Retinal pigment epithelial cell (primary cell): Measurements from ENCODE around the gene ANKRD62.
A peak's percentile ranks its signal among the peaks of the same experiment; 100 is the strongest.
"Not testable (repeated sequence)": the region's sequence is repeated elsewhere in the genome, so short reads cannot be mapped to it uniquely, and the experiment has no call there.

ENCODE experiments used
- DNase-seq: peaks from one replicate; pipeline ENCODE4 v3.0.0-alpha.2; 2010; ENCODE audit warnings: low read depth
- H3K4me3 ChIP-seq: 2 replicates; pipeline ENCODE4 v1.5.1; 2011; ENCODE audit warnings: mild to moderate bottlenecking, low read length, control low read depth, moderate library complexity
- TF ChIP-seq, protein P1 (sequence below): conservative IDR thresholded peaks from 2 replicates; pipeline ENCODE4 v1.5.1; 2011; ENCODE audit warnings: low read depth, low read length, control low read depth, inconsistent platforms

Gene ANKRD62

GRCh38 chr18:12121175-12122042 is 27.8 kb downstream of the ANKRD62 start:
- TF ChIP-seq, protein P1, sequence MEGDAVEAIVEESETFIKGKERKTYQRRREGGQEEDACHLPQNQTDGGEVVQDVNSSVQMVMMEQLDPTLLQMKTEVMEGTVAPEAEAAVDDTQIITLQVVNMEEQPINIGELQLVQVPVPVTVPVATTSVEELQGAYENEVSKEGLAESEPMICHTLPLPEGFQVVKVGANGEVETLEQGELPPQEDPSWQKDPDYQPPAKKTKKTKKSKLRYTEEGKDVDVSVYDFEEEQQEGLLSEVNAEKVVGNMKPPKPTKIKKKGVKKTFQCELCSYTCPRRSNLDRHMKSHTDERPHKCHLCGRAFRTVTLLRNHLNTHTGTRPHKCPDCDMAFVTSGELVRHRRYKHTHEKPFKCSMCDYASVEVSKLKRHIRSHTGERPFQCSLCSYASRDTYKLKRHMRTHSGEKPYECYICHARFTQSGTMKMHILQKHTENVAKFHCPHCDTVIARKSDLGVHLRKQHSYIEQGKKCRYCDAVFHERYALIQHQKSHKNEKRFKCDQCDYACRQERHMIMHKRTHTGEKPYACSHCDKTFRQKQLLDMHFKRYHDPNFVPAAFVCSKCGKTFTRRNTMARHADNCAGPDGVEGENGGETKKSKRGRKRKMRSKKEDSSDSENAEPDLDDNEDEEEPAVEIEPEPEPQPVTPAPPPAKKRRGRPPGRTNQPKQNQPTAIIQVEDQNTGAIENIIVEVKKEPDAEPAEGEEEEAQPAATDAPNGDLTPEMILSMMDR = peak; percentile 48
- DNase-seq = no peak
- no peak overlapping the region for H3K4me3 ChIP-seq

- not testable (repeated sequence) for H3K4me3 ChIP-seq, DNase-seq
Observed at GRCh38 chr18:12122043-12122389, 28.4 kb downstream of the ANKRD62 start.

GRCh38 chr18:12127647-12128046 is 34.0 kb downstream of the ANKRD62 start:
- not testable (repeated sequence) for H3K4me3 ChIP-seq, DNase-seq

DNA sequence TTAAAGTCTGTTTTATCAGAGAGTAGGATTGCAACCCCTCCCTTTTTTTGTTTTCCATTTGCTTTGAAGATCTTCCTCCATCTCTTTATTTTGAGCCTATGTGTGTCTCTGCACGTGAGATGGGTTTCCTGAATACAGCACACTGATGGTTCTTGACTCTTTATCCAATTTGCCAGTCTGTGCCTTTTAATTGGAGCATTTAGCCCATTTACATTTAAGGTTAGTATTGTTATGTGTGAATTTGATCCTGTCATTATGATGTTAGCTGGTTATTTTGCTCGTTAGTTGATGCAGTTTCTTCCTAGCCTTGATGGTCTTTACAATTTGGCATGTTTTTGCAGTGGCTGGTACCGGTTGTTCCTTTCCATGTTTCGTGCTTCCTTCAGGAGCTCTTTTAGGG is 45.2 kb downstream of the ANKRD62 start:
- not testable (repeated sequence) for DNase-seq, H3K4me3 ChIP-seq

GRCh38 chr18:12140866-12141265 is 47.2 kb downstream of the ANKRD62 start:
- DNase-seq = not testable (repeated sequence)

GRCh38 chr18:12141778-12142177 is 48.1 kb downstream of the ANKRD62 start:
- H3K4me3 ChIP-seq, DNase-seq: not testable (repeated sequence)

More at GRCh38 chr18:12140866-12141265, 47.2 kb downstream of the ANKRD62 start:
- not testable (repeated sequence) for H3K4me3 ChIP-seq

GRCh38 chr18:12149431-12149830 is 55.8 kb downstream of the ANKRD62 start:
- not testable (repeated sequence) for DNase-seq, H3K4me3 ChIP-seq

DNA sequence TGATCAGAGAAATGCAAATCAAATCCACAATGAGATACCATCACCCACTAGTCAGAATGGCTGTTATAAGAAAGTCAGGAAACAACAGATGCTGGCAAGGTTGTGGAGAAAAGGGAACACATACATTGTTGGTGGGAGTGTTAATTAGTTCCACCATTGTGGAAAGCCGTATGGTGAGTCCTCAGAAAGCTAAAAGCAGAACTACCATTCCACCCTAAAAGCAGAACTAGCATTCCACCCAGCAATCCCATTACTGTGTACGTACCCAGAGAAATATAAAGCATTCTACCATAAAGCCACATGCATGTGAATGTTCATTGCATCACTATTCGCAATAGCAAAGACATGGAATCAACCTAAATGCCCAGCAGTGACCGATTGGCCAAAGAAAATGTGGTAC is 60.7 kb downstream of the ANKRD62 start:
- TF ChIP-seq, protein P1 = no peak
- no peak for DNase-seq
- H3K4me3 ChIP-seq = no peak overlapping the region

- TF ChIP-seq, protein P1 = no peak
Observed at GRCh38 chr18:12155996-12156395, 62.4 kb downstream of the ANKRD62 start.

DNA sequence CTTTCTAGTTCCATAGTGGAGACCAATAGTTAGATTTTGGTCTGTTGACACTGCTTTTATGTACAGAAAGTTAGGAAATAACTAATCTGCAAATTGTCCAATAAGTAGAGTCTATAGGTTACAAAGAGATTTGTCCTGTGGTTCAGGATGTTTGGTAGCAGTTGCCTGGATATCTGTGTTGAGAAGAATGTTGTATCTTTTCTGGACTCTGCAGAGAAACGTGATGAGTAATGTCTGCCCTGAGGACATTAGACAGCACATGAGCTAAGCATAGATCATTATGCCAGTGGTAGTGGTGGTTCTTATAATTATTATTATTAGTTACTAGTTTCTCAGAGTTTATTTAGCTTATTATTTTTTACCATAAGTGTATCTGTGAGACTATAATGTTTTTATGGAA is 65.8 kb downstream of the ANKRD62 start:
- DNase-seq = no peak
- no peak overlapping the region for H3K4me3 ChIP-seq
- TF ChIP-seq, protein P1 = no peak

More at GRCh38 chr18:12155996-12156395, 62.4 kb downstream of the ANKRD62 start:
- DNase-seq = no peak
- no peak overlapping the region for H3K4me3 ChIP-seq
